Ishikawa (cell line): Measurements from ENCODE around the gene GRIK1.
A peak's percentile ranks its signal among the peaks of the same experiment; 100 is the strongest.

ENCODE experiments used
- FOXM1 ChIP-seq: IDR thresholded peaks from 2 replicates; pipeline ENCODE4 v1.6.1; 2012; ENCODE audit warnings: low read depth, borderline replicate concordance
- RAD21 ChIP-seq: IDR thresholded peaks from 2 replicates; pipeline ENCODE4 v1.6.1; 2012; ENCODE audit warnings: low read depth
- USF1 ChIP-seq: IDR thresholded peaks from 2 replicates; pipeline ENCODE4 v1.6.1; 2012

GRCh38 chr21:29849735-29850176 is 90.0 kb downstream of the GRIK1 start:
- TF ChIP-seq FOXM1 = no peak
- TF ChIP-seq RAD21 = peak; percentile 40; the same call in 1 of the 2 replicates
- no peak for TF ChIP-seq USF1
